HCT116 (cell line): ENCODE results near the gene SAA2.
"Not testable (repeated sequence)": the region's sequence is repeated elsewhere in the genome, so short reads cannot be mapped to it uniquely, and the experiment has no call there.

Experiments used
- CEBPB ChIP-seq: IDR thresholded peaks from 2 replicates; pipeline ENCODE4 v1.6.1; 2012; ENCODE audit warnings: low read depth
- EZH2 ChIP-seq: fragments of 200-600 bp; sonication (generic); IDR thresholded peaks from 2 replicates; pipeline ENCODE4 v1.6.1; 2017; ENCODE audit warnings: antibody characterized with exemption, mixed run types
- JUND ChIP-seq: IDR thresholded peaks from 2 replicates; pipeline ENCODE4 v1.6.1; 2012
- POLR2A ChIP-seq: IDR thresholded peaks from 2 replicates; pipeline ENCODE4 v1.7.0; 2011; ENCODE audit warnings: borderline replicate concordance; ENCODE audit not compliant: insufficient read depth, insufficient read length; ENCODE audit errors: extremely low read depth
- POLR2AphosphoS5 ChIP-seq: IDR thresholded peaks from 2 replicates; pipeline ENCODE4 v1.6.1; 2011; ENCODE audit warnings: mild to moderate bottlenecking, low read depth, low read length, moderate library complexity
- SP1 ChIP-seq: IDR thresholded peaks from 2 replicates; pipeline ENCODE4 v1.6.1; 2012; ENCODE audit warnings: low read depth
- SRF ChIP-seq: IDR thresholded peaks from 2 replicates; pipeline ENCODE4 v1.6.1; 2012; ENCODE audit warnings: low read depth
- YY1 ChIP-seq: IDR thresholded peaks from 2 replicates; pipeline ENCODE4 v1.6.1; 2011; ENCODE audit warnings: low read length, low read depth, moderate library complexity, mild to moderate bottlenecking; ENCODE audit not compliant: insufficient replicate concordance; ENCODE audit errors: extremely low read depth
- ZFX ChIP-seq: fragments of 450-650 bp; IDR thresholded peaks from 2 replicates; pipeline ENCODE4 v1.6.1; 2017
- TF ChIP-seq, protein P1 (sequence below), 3 experiments: fragments of 200-600 bp in 1 of 3; sonication (generic) in 1 of 3; IDR thresholded peaks in 2 of 3; conservative IDR thresholded peaks in 1 of 3; 2 replicates each; pipeline ENCODE4 v1.5.1; 2012 to 2017; ENCODE audit warnings: low read depth in 2 of 3, low read length in 2 of 3, antibody characterized with exemption in 1 of 3, borderline replicate concordance in 1 of 3, control low read depth in 1 of 3, mild to moderate bottlenecking in 1 of 3, mixed read lengths in 1 of 3, mixed run types in 1 of 3, moderate library complexity in 1 of 3; ENCODE audit not compliant: insufficient read depth in 1 of 3

- not testable (repeated sequence) for TF ChIP-seq EZH2, CEBPB, JUND, POLR2A, SRF, SP1, ZFX, YY1, POLR2AphosphoS5
- TF ChIP-seq, protein P1, sequence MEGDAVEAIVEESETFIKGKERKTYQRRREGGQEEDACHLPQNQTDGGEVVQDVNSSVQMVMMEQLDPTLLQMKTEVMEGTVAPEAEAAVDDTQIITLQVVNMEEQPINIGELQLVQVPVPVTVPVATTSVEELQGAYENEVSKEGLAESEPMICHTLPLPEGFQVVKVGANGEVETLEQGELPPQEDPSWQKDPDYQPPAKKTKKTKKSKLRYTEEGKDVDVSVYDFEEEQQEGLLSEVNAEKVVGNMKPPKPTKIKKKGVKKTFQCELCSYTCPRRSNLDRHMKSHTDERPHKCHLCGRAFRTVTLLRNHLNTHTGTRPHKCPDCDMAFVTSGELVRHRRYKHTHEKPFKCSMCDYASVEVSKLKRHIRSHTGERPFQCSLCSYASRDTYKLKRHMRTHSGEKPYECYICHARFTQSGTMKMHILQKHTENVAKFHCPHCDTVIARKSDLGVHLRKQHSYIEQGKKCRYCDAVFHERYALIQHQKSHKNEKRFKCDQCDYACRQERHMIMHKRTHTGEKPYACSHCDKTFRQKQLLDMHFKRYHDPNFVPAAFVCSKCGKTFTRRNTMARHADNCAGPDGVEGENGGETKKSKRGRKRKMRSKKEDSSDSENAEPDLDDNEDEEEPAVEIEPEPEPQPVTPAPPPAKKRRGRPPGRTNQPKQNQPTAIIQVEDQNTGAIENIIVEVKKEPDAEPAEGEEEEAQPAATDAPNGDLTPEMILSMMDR (IDR thresholded peaks at IDR 0.05 in 2 of 3, conservative IDR thresholded peaks at IDR 0.05 in 1 of 3; ENCODE audit: borderline replicate concordance in 1 of 3, insufficient read depth in 1 of 3, low read depth in 2 of 3, low read length in 2 of 3), result not testable (repeated sequence)
Measured at GRCh38 chr11:18269252-18269651, 20.8 kb upstream of the SAA2 start.
